GM12864 (cell line): ENCODE measurements around the gene SIPA1L3.

Experiments
- DNase-seq: peaks from one replicate; pipeline ENCODE4 v3.0.0-alpha.2; 2011; ENCODE audit warnings: low read depth
- H3K4me3 ChIP-seq: 2 replicates; pipeline ENCODE4 v1.5.1; 2011; ENCODE audit warnings: mild to moderate bottlenecking, low read depth, low read length, control low read depth
- CTCF ChIP-seq: IDR thresholded peaks from 2 replicates; pipeline ENCODE4 v1.5.1; 2011; ENCODE audit warnings: low read depth, mild to moderate bottlenecking, moderate library complexity, low read length, control low read depth, inconsistent platforms; ENCODE audit errors: missing control alignments

The SIPA1L3 gene

GRCh38 chr19:38049105-38049649 lies 142.2 kb downstream of the SIPA1L3 start:
- no peak for TF ChIP-seq CTCF
- peak overlapping the region; percentile 4 for H3K4me3 ChIP-seq

GRCh38 chr19:38055010-38055409 lies 148.0 kb downstream of the SIPA1L3 start:
- no peak overlapping the region for H3K4me3 ChIP-seq
- TF ChIP-seq CTCF, result no peak
- DNase-seq, result no peak

More at GRCh38 chr19:38049105-38049649, 142.2 kb downstream of the SIPA1L3 start:
- DNase-seq, result peak; percentile 93

GRCh38 chr19:38055655-38056521 lies 148.9 kb downstream of the SIPA1L3 start:
- TF ChIP-seq CTCF, result no peak
- DNase-seq, result no peak
- no peak overlapping the region for H3K4me3 ChIP-seq

- no peak for TF ChIP-seq CTCF
- H3K4me3 ChIP-seq, result no peak overlapping the region
- no peak for DNase-seq
Measured at GRCh38 chr19:38056646-38057045, 149.6 kb downstream of the SIPA1L3 start.

- no peak for DNase-seq
- no peak overlapping the region for H3K4me3 ChIP-seq
- no peak for TF ChIP-seq CTCF
Measured at GRCh38 chr19:38057959-38058690, 151.1 kb downstream of the SIPA1L3 start.

GRCh38 chr19:38059897-38060296 lies 152.9 kb downstream of the SIPA1L3 start:
- H3K4me3 ChIP-seq, result no peak overlapping the region; the same call in 1 of the 2 replicates
- TF ChIP-seq CTCF, result no peak
- peak; percentile 64 for DNase-seq
